Measurements from ENCODE around the gene COL23A1.

The COL23A1 gene

DNA sequence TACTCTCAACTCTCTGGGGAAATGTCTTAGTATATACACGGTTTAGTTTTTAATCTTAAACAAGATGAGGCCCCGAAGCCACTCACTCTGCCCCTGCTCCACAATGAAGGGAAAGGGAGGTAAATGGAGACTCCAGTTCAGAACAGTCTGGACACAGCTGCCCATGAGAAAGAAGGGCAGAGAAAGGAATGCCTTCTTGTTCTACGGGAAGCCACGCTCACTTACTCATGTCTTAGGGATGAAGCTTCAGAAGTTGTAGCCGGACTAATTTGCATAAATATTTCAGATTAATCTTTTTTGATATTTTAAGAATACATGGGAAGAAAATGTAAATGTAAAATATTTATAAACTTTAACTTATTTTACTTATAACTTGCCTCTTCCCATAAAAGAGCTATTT, 94.0 kb downstream of the COL23A1 start:
- TF ChIP-seq, protein P1, sequence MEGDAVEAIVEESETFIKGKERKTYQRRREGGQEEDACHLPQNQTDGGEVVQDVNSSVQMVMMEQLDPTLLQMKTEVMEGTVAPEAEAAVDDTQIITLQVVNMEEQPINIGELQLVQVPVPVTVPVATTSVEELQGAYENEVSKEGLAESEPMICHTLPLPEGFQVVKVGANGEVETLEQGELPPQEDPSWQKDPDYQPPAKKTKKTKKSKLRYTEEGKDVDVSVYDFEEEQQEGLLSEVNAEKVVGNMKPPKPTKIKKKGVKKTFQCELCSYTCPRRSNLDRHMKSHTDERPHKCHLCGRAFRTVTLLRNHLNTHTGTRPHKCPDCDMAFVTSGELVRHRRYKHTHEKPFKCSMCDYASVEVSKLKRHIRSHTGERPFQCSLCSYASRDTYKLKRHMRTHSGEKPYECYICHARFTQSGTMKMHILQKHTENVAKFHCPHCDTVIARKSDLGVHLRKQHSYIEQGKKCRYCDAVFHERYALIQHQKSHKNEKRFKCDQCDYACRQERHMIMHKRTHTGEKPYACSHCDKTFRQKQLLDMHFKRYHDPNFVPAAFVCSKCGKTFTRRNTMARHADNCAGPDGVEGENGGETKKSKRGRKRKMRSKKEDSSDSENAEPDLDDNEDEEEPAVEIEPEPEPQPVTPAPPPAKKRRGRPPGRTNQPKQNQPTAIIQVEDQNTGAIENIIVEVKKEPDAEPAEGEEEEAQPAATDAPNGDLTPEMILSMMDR (IDR thresholded peaks at IDR 0.05; ENCODE audit: extremely low read depth, insufficient read depth, missing control alignments): no peak
- DNase-seq (ENCODE audit: low spot score): no peak
- in situ Hi-C loops (cut with MboI; ENCODE audit: low pct_unique_long_range_greater_than_20kb, low sequenced_read_pairs, unreplicated experiment): no loop called here

DNA sequence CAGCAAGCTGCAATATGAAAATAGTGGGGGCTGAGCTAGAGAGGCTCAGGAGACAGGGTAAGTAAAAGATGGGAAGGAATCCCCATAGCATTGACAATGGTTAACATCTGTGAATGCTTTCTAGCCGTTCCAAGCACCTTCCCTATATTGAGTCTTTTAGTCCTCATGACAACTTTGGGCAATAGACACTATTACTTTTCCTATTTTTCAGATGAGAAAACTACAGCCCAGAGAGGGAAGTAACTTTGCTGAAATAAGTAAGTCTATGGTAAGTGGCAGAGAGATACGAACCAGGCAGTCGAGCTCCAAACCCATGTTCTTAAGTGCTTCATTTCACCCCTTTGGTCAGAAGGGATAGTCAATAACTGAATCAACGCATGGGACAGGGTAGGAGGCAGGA, 94.5 kb downstream of the COL23A1 start:
- in situ Hi-C loops (cut with MboI; ENCODE audit: low pct_unique_long_range_greater_than_20kb, low sequenced_read_pairs, unreplicated experiment): no loop called here
- no peak for DNase-seq (ENCODE audit: low spot score)
- TF ChIP-seq, protein P1 (IDR thresholded peaks at IDR 0.05; ENCODE audit: extremely low read depth, insufficient read depth, missing control alignments): no peak

DNA sequence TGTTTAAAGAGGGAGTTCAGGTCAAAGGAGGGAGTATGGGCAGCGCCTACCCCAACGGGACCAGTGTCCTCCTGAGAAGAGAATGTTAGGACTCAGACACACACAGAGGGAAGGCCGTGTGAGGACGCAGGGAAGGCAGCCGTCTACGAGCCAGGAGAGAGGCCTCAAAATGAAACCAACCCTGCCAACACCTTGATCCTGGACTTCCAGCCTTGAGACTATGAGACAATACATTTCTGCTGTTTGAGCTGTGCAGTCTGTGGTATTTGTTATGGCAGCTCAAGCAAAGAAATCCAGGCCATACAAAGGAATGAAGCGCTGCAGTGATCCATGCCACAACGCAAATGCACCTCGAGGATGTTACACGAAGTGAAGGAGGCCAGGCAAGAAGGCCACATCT, 97.9 kb downstream of the COL23A1 start:
- in situ Hi-C loops (cut with MboI; ENCODE audit: low pct_unique_long_range_greater_than_20kb, low sequenced_read_pairs, unreplicated experiment): no loop called here
- TF ChIP-seq, protein P1 (IDR thresholded peaks at IDR 0.05; ENCODE audit: extremely low read depth, insufficient read depth, missing control alignments): no peak
- DNase-seq (ENCODE audit: low spot score): no peak

DNA sequence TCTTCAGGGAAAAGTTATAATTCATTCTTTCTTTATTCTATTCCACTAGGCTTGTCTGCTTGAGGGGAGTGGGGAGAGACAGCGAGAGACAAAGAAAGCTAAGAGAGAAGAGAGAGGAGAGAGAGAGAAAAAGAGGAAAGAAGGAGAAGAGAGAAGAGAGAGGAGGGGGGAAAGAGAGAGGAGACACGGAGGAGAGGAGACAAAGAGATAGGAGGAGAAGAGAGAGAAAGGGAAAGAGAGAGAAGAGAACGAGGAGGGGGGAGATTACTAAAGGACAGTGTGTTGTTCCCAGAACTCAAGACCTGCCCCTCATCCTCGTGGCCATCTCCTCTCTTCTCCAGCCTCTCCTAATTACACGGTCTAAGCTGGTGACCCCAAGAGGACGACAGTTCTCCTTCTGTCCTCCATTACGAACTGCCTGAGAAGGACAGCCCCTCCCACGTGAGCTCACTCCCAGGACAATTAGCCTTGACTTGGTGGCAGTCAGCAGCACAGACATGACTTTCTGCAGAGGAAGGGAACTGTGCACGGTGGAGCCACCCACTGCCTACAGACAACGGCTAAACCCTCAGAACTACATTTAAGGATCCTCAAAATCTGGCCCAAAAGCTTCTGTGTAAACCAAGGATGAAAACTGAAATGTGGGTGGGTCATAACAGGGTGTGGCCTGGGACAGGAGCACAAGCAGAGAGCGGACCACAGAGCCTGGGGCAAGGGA, 99.1 kb downstream of the COL23A1 start:
- in situ Hi-C loops (cut with MboI; ENCODE audit: low pct_unique_long_range_greater_than_20kb, low sequenced_read_pairs, unreplicated experiment): no loop called here
- DNase-seq (ENCODE audit: low spot score): no peak
- TF ChIP-seq, protein P1 (IDR thresholded peaks at IDR 0.05; ENCODE audit: extremely low read depth, insufficient read depth, missing control alignments): no peak

DNA sequence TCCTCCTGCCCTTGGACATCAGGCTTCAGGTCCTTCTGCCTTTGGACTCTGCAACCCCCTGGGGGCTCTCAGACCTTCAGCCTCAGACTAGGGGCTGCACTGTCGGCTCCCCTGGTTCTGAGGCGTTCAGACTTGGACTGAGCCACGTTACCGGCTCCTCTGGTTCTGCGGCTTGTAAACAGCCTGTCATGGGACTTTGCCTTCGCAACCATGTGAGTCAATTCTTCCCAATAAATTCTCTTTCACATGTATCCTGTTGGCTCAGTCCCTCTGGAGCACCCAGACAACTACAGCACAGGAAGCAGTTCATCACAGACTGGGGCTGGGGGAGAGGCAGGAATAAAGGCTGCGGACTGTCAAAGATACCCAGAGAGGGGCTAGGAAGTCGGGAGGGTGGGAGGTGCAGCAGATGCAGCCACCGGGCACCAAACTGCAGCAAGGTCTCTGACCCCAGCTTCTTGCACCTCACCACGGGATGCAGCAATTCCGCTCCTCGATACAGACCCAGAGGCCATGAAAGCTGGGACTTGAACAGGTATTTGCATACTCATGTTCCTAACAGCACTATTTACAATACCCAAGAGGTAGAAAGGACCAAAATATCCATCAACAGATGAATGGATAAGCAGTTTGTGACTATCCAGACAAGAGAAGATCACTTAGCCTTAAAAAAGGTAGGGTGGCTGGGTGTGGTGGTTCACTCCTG, 100.8 kb downstream of the COL23A1 start:
- in situ Hi-C loops (cut with MboI; ENCODE audit: low pct_unique_long_range_greater_than_20kb, low sequenced_read_pairs, unreplicated experiment): no loop called here
- DNase-seq (ENCODE audit: low spot score): no peak
- TF ChIP-seq, protein P1 (IDR thresholded peaks at IDR 0.05; ENCODE audit: extremely low read depth, insufficient read depth, missing control alignments): no peak

DNA sequence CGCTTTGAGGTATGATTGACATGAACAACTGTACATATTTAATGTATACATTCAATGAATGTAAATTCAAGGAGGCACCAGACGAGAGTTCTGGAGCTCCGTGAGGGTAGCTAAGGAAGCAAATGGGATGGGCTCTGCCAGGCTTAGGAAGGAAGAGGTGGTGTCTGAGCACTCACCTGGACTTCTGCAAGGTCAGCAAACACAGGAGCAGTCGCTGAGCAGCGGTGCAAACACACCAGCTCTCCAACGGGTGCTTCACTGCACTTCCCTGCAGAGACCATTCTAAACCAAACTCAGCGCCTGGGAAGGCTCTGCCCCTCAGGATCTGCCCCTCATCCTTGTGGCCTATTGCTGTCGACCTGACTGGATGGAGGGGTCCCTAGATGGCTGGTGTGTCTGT, 101.5 kb downstream of the COL23A1 start:
- DNase-seq (ENCODE audit: low spot score): no peak
- in situ Hi-C loops (cut with MboI; ENCODE audit: low pct_unique_long_range_greater_than_20kb, low sequenced_read_pairs, unreplicated experiment): no loop called here
- TF ChIP-seq, protein P1 (IDR thresholded peaks at IDR 0.05; ENCODE audit: extremely low read depth, insufficient read depth, missing control alignments): no peak

All from GM13977 (cell line).